ENCODE results near the gene GPSM1.
"Not testable (repeated sequence)": the region's sequence is repeated elsewhere in the genome, so short reads cannot be mapped to it uniquely, and the experiment has no call there.

GPSM1 gene

GRCh38 chr9:136319244-136319643, 8.1 kb upstream of the GPSM1 start:
- not testable (repeated sequence) for DNase-seq

DNA sequence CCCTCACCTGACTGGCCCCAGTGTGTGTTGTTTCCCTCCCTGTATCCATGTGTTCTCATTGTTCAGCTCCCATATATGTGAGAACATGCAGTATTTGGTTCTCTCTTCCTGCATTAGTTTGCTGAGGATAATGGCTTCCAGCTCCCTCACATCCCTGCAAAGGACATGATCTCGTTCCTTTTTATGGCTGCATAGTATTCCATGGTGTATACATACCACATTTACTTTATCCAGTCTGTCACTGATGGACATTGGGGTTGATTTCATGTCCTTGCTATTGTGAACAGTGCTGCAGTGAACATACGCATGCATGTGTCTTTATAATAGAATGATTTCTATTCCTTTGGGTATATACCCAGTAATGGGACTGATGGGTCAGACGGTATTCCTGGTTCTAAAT, 7.4 kb upstream of the GPSM1 start:
- not testable (repeated sequence) for DNase-seq

- not testable (repeated sequence) for DNase-seq
Measured at GRCh38 chr9:136320972-136321371, 6.4 kb upstream of the GPSM1 start.

DNA sequence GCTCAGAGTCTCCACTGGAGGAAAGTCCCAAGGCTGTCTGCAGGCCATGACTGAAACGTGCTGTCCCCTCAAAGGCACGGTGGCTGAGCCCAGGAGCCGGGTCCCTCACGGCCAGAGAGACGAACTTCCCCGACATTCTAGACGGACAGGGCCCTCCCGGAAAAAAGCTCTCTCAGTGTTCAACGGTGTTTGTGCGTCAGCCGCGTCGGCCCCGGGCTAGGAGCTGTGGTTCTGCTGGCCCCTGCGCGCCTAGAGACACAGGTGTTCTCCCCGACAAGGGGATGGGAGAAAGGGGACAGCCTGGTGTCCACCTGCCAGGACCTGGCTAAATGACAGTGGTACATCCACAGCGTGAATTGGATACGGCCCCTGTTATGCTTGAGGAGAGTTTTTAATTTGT, 5.8 kb upstream of the GPSM1 start:
- DNase-seq = no peak

GRCh38 chr9:136322756-136323330, 4.5 kb upstream of the GPSM1 start:
- DNase-seq = no peak

- no peak for DNase-seq
Measured at GRCh38 chr9:136323371-136323789, 4.0 kb upstream of the GPSM1 start.

DNA sequence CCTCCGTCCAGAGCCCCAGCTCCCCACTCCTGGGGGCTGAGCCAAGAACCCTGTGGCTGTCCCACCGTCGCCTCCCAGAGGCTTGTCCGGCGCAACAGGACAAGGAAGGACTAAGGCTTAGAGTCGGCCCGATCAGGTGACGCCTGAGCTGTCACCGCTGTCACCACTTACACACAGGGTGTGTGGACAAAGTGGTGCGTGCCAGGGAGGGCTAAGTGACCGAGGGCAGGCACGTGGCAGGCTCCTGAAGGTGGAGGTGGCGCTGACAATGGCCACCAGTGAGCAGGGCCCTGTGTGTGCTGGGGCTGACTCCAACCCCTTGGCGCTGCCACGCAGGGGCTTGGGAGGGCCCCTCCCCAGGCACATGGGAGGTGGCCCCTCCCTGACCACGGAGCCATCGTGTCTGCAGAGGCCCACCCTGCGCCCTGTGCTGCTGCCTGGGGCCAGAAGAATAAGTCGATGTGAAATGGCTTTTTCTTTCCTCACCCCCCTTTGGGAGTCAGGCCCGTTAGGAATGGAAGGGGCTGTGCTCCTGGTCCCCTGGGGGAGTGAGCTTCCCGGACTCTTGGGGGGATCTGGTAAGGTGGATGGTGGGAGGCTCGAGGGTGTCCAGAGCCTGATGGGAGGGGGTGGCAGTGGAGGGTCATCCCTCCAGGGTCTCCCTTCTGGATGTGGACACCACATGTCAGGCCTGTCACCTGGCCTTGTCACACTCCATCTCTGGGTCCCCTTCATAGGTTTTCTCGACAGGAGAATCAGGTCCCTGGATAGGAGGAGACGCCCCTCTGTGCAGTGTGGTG, 2.6 kb upstream of the GPSM1 start:
- DNase-seq = no peak

- DNase-seq = no peak
Measured at GRCh38 chr9:136325358-136325757, 2.0 kb upstream of the GPSM1 start.

GRCh38 chr9:136326061-136326760, 1.1 kb upstream of the GPSM1 start:
- no peak for DNase-seq

GRCh38 chr9:136326761-136327303, 507 bp upstream of the GPSM1 start:
- DNase-seq = no peak

GRCh38 chr9:136328011-136328621, 777 bp downstream of the GPSM1 start:
- no peak for DNase-seq

DNA sequence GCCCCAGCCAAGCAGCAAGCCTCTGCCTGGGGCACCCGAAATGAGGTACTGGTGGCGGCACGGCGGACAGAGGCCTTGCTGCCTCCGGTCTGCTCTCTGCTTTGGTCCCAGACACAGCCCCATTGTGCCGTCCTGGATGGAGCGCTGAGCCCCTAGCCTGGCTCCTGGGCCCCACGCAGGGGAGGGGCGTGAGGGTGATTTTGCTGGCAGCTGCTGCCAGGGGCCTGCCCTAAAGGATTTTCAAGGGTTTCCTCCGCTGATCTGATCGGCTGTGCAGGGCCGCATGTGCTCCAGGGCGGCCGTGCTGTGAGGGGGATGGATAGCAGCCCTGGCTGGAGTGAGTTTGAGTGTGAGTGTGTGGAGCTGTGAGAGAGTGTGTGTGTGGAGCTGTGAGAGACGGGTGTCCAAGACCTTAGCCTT, 1.3 kb downstream of the GPSM1 start:
- DNase-seq = no peak

- DNase-seq = no peak
Measured at GRCh38 chr9:136329211-136329627, 1.9 kb downstream of the GPSM1 start.

DNA sequence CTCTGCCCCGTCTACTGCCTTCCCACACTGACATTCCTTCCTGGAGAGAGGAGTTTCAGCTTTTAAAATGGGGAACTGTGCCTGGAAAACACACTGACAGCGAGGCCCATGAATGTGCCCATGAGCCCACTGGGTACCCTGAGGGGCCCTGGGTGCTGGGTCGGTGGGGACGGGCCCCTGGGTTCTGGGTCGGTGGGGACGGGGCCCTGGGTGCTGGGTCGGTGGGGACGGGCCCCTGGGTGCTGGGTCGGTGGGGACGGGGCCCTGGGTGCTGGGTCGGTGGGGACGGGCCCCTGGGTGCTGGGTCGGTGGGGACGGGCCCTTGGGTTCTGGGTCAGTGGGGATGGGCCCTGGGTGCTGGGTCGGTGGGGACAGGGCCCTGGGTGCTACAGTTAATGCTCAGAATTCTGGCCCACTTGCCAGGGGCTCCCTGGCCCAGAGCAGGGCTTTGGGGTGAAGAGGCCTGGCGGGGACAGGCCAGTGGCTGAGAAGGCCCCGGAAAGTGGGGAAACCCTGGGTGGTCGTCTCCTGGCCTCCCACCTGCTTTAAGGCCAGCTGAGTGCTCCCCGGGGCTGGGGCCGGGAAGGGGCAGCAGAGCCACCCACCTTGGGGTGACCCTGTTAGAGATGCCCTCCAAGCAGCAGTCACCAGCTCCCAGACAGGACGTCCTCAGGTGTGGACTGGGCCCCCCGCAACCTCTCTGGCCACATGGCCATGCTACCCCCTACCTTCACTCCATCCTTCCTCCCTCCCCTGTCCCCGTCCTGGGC, 2.5 kb downstream of the GPSM1 start:
- no peak for DNase-seq

DNA sequence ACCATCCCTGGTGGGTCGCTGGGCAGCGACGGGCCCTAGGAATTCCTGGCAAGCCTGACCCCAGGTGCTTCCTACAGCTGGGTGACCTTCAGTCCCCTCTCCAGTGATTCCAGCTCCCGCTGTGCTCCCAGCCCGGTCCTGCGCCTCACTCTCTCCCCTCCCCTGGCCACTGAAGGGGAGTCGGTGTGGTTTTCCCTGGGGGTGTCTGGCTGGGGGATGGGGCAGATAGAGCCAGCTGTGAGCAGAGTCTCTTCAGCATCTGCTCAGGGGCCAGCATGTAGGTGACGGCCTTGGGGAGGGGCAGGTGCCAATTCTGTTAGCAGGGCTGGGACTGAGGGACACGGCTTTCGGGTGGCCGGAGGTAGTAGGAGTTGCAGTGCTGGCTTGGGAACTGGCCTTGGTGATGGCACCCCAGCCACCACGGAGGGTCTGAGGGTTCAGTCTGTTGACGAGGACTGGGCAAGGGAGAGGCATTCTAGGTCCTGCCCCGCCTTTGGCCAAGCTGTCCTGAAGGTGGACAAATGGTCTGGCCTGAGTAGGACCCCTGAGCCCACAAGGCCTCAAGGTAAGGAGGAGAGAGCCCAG, 3.2 kb downstream of the GPSM1 start:
- DNase-seq = no peak

- no peak for DNase-seq
Measured at GRCh38 chr9:136331030-136331429, 3.7 kb downstream of the GPSM1 start.

- DNase-seq = no peak
Measured at GRCh38 chr9:136331556-136332481, 4.5 kb downstream of the GPSM1 start.

- DNase-seq = no peak
Measured at GRCh38 chr9:136332482-136332983, 5.2 kb downstream of the GPSM1 start.

DNA sequence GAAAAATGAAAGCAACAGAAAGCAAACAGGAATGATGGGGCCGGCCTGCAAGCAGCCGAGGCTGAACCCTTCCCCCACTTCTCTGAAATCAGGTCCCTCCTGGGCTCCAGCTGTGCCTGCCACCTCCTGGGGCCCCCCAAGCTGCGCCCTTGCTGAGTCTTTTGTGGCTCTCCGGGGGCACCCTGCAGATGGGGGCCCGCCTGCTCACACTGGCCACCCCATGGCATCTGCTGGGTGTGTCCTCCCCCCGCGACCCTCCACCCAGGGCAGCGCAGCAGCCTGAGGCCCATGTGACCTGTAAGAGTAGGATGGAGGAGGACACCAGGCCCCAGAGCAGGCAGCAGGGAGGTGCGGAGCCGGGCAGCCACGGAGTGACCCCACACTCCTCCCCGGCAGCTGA, 5.7 kb downstream of the GPSM1 start:
- no peak for DNase-seq

DNA sequence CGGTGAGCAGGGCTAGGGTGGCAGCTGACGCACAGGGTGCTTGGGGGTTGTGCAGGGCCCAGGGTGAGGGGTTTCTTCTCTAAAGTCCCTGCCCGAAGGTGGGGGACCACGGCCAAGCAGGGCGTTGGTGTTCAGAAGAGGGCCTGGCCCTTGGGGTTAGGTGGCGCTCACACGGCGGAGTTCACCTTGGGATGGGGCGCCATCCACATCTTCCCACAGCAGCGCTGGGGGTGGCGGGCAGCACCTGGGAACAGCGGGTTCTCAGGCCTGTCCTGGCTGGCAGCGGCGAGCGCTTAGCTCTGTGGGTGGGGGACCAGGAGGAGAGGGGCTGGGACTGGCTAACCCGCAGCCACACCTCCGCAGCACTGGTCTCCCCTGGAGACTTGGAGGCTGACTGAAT, 6.1 kb downstream of the GPSM1 start:
- DNase-seq = no peak

DNA sequence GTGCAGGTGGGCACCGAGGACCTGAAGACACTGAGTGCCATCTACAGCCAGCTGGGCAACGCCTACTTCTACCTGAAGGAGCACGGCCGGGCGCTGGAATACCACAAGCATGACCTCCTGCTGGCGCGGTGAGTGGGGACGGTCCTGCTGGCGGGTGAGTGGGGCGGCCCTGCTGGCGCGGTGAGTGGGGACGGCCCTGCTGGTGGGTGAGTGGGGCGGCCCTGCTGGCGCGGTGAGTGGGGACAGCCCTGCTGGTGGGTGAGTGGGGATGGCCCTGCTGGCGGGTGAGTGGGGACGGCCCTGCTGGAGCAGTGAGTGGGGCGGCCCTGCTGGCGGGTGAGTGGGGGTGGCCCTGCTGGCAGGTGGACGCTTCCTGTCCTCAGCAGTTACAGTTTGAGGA, 7.2 kb downstream of the GPSM1 start:
- DNase-seq = no peak

Measured in activated CD8-positive, alpha-beta memory T cell treated with anti-CD3 and anti-CD28 coated beads, Interleukin-2, amount 50 U/mL, for 4 hours (primary cell).